Measurements from ENCODE around the gene DAPK3.
A peak's percentile ranks its signal among the peaks of the same experiment; 100 is the strongest.
"Not testable (repeated sequence)": the region's sequence is repeated elsewhere in the genome, so short reads cannot be mapped to it uniquely, and the experiment has no call there.

The DAPK3 gene

GRCh38 chr19:3970808-3971598, at the start of gene DAPK3:
TSS of gene DAPK3 (minus strand) at chr19:3971099. CDS start at chr19:3969735, 1,364 bp downstream.
- peak; percentile 96 for DNase-seq

GRCh38 chr19:4019578-4019977, 48.7 kb upstream of the DAPK3 start:
- DNase-seq, result no peak

GRCh38 chr19:4018775-4019504, 48.0 kb upstream of the DAPK3 start:
- no peak for DNase-seq

DNA sequence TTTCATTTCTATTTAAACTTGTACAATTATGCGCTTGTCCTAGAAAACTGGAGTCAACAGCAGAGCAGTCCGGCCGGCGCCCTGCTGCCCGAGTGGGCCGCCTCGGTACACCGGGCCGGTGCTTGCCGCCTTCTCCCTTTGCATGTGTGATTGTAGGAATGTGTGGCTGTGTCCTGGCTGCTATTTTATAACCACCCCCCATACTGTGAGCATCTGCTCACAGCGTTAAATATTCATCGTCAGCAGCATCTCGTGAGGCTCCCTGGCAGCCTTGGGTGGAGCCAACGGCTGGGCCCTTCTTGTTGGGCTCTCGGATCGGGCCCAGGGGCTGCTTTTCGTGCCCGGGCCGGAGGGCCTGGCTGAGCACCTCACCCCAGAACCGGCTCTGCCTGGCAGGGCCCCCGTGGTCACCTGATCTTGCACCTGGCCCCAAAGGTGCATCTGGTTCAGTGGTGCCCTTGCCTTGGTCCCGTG, 47.3 kb upstream of the DAPK3 start:
- no peak for DNase-seq

DNA sequence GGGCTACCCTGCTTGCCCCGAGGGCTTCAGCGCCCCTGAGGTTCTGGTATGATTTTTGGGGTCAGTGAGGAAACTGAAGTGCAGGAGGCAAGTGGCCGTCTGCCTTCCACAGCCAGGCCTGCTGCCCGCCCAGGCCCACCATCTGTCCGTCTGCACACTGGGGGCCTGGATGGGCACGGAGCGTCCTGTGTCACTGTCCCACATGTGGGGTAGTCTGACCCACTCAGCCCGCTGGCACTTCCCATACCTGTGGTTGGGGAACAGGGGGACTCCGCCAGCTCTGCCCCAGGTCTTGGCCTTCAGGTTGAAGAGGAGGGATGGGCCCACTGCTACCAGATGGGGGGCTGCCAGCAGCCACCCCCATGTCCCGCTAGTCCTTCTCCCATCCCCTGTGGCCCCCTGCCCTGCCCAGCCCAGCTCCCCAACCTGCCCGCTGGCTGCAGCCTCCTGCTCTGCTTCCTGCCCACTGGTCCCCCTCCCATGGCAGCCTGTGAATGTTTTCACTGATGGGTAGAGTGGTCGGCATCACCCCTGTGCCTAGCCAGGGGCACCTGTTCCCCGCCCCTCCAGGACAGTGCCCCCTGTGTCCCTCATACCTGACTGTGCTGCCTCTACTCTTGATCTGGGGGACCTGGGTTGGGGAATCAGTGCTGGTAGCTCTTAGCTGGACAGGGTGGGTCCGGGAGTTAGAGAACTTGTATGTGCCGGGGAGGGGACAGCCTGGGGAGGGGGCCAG, 46.2 kb upstream of the DAPK3 start:
- DNase-seq, result no peak

DNA sequence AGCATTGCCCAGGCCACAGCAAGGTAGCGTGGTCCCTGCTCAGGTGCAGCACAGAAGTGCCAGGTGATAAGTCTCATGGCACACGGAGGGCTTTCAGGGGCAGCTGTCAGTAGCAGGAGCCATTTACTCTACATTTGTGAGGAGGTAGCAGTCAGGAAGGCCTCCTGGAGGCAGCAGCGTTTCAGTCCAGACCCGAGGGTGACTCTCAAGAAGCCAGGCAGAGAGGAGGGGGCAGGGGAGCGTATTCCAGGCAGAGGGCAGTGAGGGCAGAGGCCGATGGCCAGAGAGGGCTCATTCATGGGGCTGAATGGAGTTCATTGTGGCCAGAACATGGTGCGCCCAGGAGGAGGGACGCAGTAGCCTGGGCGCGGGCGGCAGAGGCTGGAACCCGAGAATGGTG, 45.6 kb upstream of the DAPK3 start:
- no peak for DNase-seq

GRCh38 chr19:4015705-4016402, 45.0 kb upstream of the DAPK3 start:
- DNase-seq, result no peak

DNA sequence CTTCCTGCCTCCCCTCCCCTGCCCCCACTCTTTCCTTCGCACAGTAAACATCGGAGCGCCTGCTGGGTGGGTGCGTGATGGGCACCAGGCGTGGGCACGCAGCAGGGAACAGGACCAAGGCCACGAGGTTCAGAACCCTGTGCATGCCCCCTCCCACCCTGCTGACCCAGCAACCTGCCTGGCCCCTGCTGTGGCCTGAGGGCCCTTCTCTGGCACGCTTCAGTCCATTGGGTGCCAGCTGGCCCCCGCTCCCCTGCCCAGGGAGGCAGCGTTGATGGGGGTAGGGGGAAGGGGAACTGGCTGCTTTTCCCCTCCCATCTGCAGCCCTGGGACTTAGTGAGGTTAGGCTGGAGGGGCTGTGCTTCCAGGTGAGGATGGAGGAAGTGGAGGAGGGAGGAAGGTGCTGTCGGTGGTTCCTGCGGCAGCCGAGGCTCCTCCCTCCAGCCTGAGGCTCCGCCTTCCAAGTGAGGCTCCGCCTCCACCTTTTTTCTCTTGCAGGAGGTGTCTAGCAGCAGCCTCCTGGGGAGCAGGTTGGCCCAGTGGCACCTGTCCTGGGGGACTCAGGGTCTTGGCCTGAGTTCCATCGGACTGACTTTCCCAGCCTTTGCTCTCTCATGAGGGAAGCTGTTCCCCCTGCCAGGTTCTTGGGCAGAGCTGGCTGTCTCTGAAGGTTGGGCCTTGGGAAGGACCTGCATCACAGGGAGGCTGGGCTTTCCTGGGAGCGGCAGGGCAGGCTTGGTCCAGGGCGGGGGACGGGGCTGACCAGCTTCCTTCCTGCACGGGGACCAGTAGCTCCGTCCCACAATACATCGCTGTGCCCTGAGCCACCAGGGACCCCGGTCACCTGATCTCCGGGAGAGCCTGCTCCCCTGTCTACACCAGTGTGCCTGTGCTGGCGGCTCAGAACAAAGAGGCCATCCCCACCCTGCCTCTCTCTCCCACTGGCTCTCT, 43.9 kb upstream of the DAPK3 start:
- no peak for DNase-seq

GRCh38 chr19:4013886-4014540, 43.1 kb upstream of the DAPK3 start:
- DNase-seq, result no peak

DNA sequence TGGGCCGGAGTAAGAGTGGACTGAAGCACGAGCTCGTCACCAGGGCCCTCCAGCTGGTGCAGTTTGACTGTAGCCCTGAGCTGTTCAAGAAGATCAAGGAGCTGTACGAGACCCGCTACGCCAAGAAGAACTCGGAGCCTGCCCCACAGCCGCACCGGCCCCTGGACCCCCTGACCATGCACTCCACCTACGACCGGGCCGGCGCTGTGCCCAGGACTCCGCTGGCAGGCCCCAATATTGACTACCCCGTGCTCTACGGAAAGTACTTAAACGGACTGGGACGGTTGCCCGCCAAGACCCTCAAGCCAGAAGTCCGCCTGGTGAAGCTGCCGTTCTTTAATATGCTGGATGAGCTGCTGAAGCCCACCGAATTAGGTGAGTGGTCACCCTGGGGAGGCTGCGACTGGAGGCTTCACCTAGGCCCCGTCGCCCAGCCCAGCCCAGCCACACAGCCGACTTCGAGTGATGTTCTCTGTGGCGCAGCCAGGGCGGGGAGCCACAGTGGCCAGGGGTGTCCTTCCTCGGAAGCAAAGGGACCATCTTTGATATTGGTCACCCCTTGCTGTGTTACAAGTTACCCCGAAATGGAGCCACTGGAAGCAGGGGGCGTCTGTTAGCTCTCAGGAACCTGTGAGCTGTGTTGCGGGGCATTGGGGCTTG, 42.2 kb upstream of the DAPK3 start:
- DNase-seq, result no peak

DNA sequence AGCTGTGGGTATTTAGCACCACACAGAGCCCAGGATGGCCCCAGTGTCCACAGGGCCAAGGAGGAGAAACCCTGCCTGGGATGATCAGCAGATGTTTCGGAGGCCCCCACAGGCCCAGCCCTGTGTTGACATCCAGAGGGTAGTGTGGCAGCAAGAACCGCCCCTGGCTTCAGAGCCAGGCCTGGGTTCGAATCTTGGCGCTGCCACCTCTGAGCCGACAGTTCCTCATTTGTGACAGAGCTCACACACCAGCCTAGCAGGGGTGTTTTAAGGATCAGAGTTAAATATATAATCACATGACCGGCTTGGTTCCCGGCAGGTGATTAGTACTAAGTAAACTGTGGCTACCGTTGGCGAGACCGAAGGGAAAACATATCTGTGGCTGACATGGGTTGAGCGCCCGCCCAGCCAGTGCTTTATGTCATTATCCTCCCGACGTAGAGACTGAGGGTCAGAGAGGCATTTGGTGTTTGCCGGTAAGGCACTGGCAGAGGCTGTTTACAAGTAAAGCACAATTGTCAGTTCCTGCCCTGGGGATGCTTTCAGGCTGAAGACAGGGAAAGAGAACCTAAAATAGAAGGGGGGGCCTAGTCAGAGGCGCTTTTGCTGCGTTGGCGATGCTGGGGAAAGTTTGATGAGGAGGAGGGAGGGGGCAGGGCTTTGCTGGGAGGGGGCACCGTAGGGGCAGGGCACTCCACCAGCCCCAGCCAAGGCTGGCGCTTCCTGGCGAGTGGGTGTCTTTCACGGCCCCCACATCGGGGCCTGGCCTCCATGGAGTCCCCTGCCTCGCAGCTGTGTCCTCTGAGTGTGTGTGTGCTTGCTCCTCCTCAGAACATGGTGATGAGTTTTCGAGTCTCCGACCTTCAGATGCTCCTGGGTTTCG, 41.4 kb upstream of the DAPK3 start:
- peak; percentile 51 for DNase-seq

DNA sequence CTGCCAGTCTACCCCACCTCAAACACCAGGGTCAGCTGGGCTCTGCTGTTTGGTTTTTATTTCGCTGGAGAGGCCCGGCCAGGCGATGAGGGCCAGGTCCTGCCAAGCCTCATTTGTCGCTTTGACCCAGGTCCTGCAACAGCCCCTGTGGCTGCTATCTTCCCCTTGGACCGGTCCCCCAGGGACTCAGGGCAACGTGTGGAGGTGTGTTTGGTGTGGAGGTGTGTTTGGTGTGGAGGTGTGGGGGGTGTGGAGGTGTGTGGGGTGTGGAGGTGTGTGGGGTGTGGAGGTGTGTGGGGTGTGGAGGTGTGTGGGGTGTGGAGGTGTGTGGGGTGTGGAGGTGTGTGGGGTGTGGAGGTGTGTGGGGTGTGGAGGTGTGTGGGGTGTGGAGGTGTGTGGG, 40.5 kb upstream of the DAPK3 start:
- DNase-seq, result not testable (repeated sequence)

GRCh38 chr19:4010808-4011110, 39.9 kb upstream of the DAPK3 start:
- no peak for DNase-seq

- DNase-seq, result no peak
Measured at GRCh38 chr19:4009990-4010807, 39.3 kb upstream of the DAPK3 start.

DNA sequence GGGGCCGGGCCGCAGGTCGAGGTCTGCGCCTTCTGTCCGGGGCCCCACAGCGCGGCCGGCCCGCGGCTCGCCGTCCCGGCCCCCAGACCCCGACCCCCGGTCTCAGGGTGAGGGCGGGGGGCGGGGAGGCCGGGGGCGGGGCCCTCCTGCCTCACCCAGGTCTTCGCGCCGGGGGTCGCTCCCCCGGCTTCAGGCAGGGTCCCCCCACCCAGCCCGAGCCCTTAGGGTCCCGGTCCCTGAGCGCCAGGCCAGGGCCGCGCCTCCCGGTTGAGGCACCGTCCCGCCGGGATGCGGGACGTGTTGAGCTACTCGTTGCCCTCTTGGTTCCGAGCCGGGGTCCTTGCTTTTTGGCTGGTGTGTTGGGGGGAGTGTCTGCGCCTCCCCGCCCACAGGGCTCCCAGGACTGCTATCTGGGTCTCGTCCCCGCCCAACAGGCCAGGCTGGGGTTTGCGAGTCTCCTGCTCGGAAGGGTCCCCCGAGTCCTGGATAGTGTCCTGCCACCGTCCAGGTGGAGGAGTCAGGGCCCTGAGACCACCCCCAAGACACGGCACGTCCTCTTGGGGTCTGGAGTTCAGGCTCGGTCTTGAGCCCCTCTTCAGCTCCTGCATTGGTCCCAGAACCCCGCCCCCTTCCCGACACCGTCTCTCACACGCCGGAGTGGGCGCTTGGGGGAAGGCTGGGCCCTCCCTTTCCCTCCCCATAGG, 37.1 kb upstream of the DAPK3 start:
- peak; percentile 8 for DNase-seq

- DNase-seq, result peak; percentile 96
Measured at GRCh38 chr19:4007021-4007835, 36.3 kb upstream of the DAPK3 start, which contains the start of gene PIAS4. TSS of gene PIAS4 (plus strand) at chr19:4007736. CDS start at chr19:4007761, 25 bp downstream.

DNA sequence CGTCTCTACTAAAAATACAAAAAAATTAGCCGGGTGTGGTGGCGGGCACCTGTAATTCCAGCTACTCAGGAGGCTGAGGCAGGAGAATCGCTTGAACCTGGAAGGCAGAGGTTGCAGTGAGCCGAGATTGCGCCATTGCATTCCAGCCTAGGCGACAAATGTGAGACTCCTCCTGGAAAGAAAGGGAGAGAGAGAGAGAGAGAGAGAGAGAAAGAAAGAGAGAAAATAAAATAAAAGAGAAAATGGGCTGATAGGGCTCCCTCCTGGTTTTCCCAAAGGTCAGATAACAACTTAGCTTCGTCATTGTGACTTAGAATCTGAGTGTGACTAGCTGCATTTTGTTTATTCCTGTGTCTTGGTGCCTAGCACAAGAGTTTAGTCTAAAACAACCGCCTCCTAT, 34.5 kb upstream of the DAPK3 start:
- DNase-seq, result not testable (repeated sequence)
